Activated CD4-positive, alpha-beta memory T cell treated with anti-CD3 and anti-CD28 coated beads for 36 hours (primary cell): ENCODE data around the gene RSBN1. TPM values are rescaled to one million over a fixed set of nuclear protein-coding genes. Genes with fewer than 3 reads are reported as not detected.

Source experiments
- CTCF ChIA-PET: fragments of 350-600 bp; sonication (Branson Sonifier 250); formaldehyde crosslinking; loops from one replicate; lab custom pipeline; 2021; ENCODE audit warnings: antibody characterized with exemption, inconsistent platforms; lab: Charles Lee
- POLR2A ChIA-PET: fragments of 350-600 bp; sonication (Branson Sonifier 250); formaldehyde crosslinking; loops from one replicate; lab custom pipeline; 2021; ENCODE audit warnings: antibody characterized with exemption; lab: Charles Lee
- DNase-seq: peaks from one replicate; pipeline ENCODE4 v3.0.0-alpha.2; 2020
- H3K27ac Mint-ChIP-seq: one replicate; pipeline ENCODE4 v1.8.0; 2021; ENCODE audit warnings: mixed read lengths
- H3K27me3 Mint-ChIP-seq: one replicate; pipeline ENCODE4 v1.8.0; 2021; ENCODE audit warnings: mixed read lengths
- H3K36me3 Mint-ChIP-seq: one replicate; pipeline ENCODE4 v1.8.0; 2021; ENCODE audit warnings: mixed read lengths
- H3K4me1 Mint-ChIP-seq: one replicate; pipeline ENCODE4 v1.8.0; 2021; ENCODE audit warnings: low read depth, mixed read lengths
- H3K4me3 Mint-ChIP-seq: one replicate; pipeline ENCODE4 v1.8.0; 2021; ENCODE audit warnings: mild to moderate bottlenecking, mixed read lengths
- H3K9me3 Mint-ChIP-seq: one replicate; pipeline ENCODE4 v1.8.0; 2021; ENCODE audit warnings: mixed read lengths
- intact Hi-C: fragments of 100-400 bp; cut with micrococcal nuclease; formaldehyde crosslinking; loops from one replicate; pipeline ENCODE4 v1.15.1; 2023
- total RNA-seq, 2 experiments: library from RNA; stranded (reverse); gene quantifications; one replicate each; pipeline ENCODE4 v1.2.3, GENCODE V29; 2021

RSBN1 gene
- total RNA-seq, 2 experiments from 2014 or later = 17.5 to 18.5 TPM

GRCh38 chr1:113770031-113770430 lies 42.2 kb downstream of the RSBN1 start:
- DNase-seq = no peak
- intact Hi-C loops = no loop called here
- Mint-ChIP-seq H3K36me3 (peaks cover 22% of the 10 kb centered on the region), H3K27ac (no peak overlapping the region), H3K4me1 (peaks cover 43% of the 10 kb centered on the region), H3K9me3 (no peaks in the 10 kb centered on the region), H3K27me3 (no peaks in the 10 kb centered on the region), H3K4me3 (no peak overlapping the region)
- POLR2A ChIA-PET = interaction anchor here (0.9 to 1.1 kb wide), 2 partner anchors 12 to 14 kb away, joined by 4 to 5 read pairs; no protein-coding TSS in a partner anchor
- CTCF ChIA-PET = no interaction called here

- DNase-seq = no peak
- H3K36me3 Mint-ChIP-seq = peaks cover 24% of the 10 kb centered on the region
- CTCF ChIA-PET = no interaction called here
- H3K27ac Mint-ChIP-seq = no peak overlapping the region
- POLR2A ChIA-PET = interaction anchor here (0.9 to 1.1 kb wide), 2 partner anchors 11 to 15 kb away, joined by 4 to 5 read pairs; no protein-coding TSS in a partner anchor
- H3K27me3 Mint-ChIP-seq = no peaks in the 10 kb centered on the region
- peaks cover 47% of the 10 kb centered on the region for H3K4me1 Mint-ChIP-seq
- H3K4me3 Mint-ChIP-seq = no peak overlapping the region
- intact Hi-C loops = no loop called here
- H3K9me3 Mint-ChIP-seq = no peaks in the 10 kb centered on the region
These were observed 42.7 kb downstream of the RSBN1 start for GRCh38 chr1:113769601-113769970.

GRCh38 chr1:113768916-113769600 lies 43.2 kb downstream of the RSBN1 start:
- CTCF ChIA-PET = no interaction called here
- no peak for DNase-seq
- Mint-ChIP-seq H3K9me3 (no peaks in the 10 kb centered on the region), H3K4me3 (no peak overlapping the region), H3K27me3 (no peaks in the 10 kb centered on the region), H3K27ac (no peak overlapping the region), H3K4me1 (peaks cover 47% of the 10 kb centered on the region), H3K36me3 (peaks cover 24% of the 10 kb centered on the region)
- intact Hi-C loops = no loop called here
- POLR2A ChIA-PET = interaction anchor here (0.9 to 1.1 kb wide), 2 partner anchors 11 to 15 kb away, joined by 4 to 5 read pairs; no protein-coding TSS in a partner anchor

GRCh38 chr1:113765306-113766230 lies 46.7 kb downstream of the RSBN1 start:
- ChIA-PET CTCF (no interaction called here), POLR2A (no interaction called here)
- Mint-ChIP-seq H3K9me3 (no peaks in the 10 kb centered on the region), H3K4me3 (no peak overlapping the region), H3K4me1 (peaks cover 40% of the 10 kb centered on the region), H3K27ac (peak overlapping the region; percentile 32), H3K27me3 (no peaks in the 10 kb centered on the region), H3K36me3 (peaks cover 22% of the 10 kb centered on the region)
- no peak for DNase-seq
- intact Hi-C loops = no loop called here

- ChIA-PET POLR2A (no interaction called here), CTCF (interaction anchor here (0.7 kb wide), 1 partner anchor 18 kb away, joined by 3 read pairs; no protein-coding TSS in a partner anchor)
- no peaks in the 10 kb centered on the region for H3K9me3 Mint-ChIP-seq
- no peak for DNase-seq
- H3K4me1 Mint-ChIP-seq = peaks cover 31% of the 10 kb centered on the region
- intact Hi-C loops = no loop called here
- H3K27me3 Mint-ChIP-seq = no peaks in the 10 kb centered on the region
- H3K4me3 Mint-ChIP-seq = no peak overlapping the region
- H3K36me3 Mint-ChIP-seq = peaks cover 16% of the 10 kb centered on the region
- no peak overlapping the region for H3K27ac Mint-ChIP-seq
These were observed 48.6 kb downstream of the RSBN1 start for GRCh38 chr1:113763661-113764060.

GRCh38 chr1:113761937-113762336 lies 50.3 kb downstream of the RSBN1 start:
- no peak for DNase-seq
- Mint-ChIP-seq H3K27ac (no peak overlapping the region), H3K36me3 (peaks cover 12% of the 10 kb centered on the region), H3K27me3 (no peaks in the 10 kb centered on the region), H3K4me1 (peaks cover 33% of the 10 kb centered on the region), H3K4me3 (no peak overlapping the region), H3K9me3 (no peaks in the 10 kb centered on the region)
- CTCF ChIA-PET = interaction anchor here (0.6 to 0.7 kb wide), 3 partner anchors 20 to 644 kb away, joined by 3 read pairs; no protein-coding TSS in a partner anchor
- intact Hi-C loops = no loop called here
- POLR2A ChIA-PET = interaction anchor here (0.7 kb wide), 1 partner anchor 981 kb away, joined by 3 read pairs; no protein-coding TSS in a partner anchor

GRCh38 chr1:113760102-113761080 lies 51.9 kb downstream of the RSBN1 start:
- no peak for DNase-seq
- intact Hi-C loops = loop anchor here (1.0 kb wide), 1 partner anchor 24 kb away; no protein-coding TSS in a partner anchor
- no peaks in the 10 kb centered on the region for H3K27me3 Mint-ChIP-seq
- ChIA-PET POLR2A (interaction anchor here (0.8 to 2.6 kb wide), 9 partner anchors 21 to 371 kb away, joined by 3 to 14 read pairs (median 4); partner anchors contain the start of genes AP4B1, MAGI3 and RSBN1), CTCF (interaction anchor here (0.5 to 3.1 kb wide), 6 partner anchors 41 to 1946 kb away, joined by 3 to 14 read pairs (median 4); partner anchors contain the start of genes AP4B1, DCLRE1B, LRIG2 and RSBN1)
- H3K27ac Mint-ChIP-seq = peak overlapping the region; percentile 99
- H3K36me3 Mint-ChIP-seq = peaks cover 12% of the 10 kb centered on the region
- no peaks in the 10 kb centered on the region for H3K9me3 Mint-ChIP-seq
- H3K4me3 Mint-ChIP-seq = peak overlapping the region; percentile 87
- H3K4me1 Mint-ChIP-seq = peaks cover 31% of the 10 kb centered on the region

- H3K4me3 Mint-ChIP-seq = peak within 1 kb of the TSS; percentile 87
- no peaks in the 10 kb centered on the region for H3K9me3 Mint-ChIP-seq
- ChIA-PET CTCF (interaction anchor here (0.5 to 3.1 kb wide), 7 partner anchors 23 to 1947 kb away, joined by 3 to 14 read pairs (median 4); partner anchors contain the start of genes AP4B1, DCLRE1B, LRIG2 and RSBN1), POLR2A (interaction anchor here (0.8 to 2.6 kb wide), 12 partner anchors 8 to 370 kb away, joined by 3 to 14 read pairs (median 4); partner anchors contain the start of genes AP4B1, MAGI3 and RSBN1)
- peaks cover 9% of the 10 kb centered on the region for H3K36me3 Mint-ChIP-seq
- intact Hi-C loops = loop anchor here (1.0 to 10.0 kb wide), 5 partner anchors 25 to 687 kb away; partner anchors contain the start of genes LRIG2, MAGI3 and RSBN1
- H3K27me3 Mint-ChIP-seq = no peaks in the 10 kb centered on the region
- peak; percentile 76 for DNase-seq
- H3K27ac Mint-ChIP-seq = peak within 1 kb of the TSS; percentile 99
- peaks cover 26% of the 10 kb centered on the region for H3K4me1 Mint-ChIP-seq
These were observed 52.8 kb downstream of the RSBN1 start, which contains the start of gene PHTF1 for GRCh38 chr1:113759333-113760101. PHTF1 (minus strand) TSS chr1:113759486; CDS start chr1:113758703, 783 bp downstream.

GRCh38 chr1:113758631-113759332 lies 53.5 kb downstream of the RSBN1 start:
- H3K4me1 Mint-ChIP-seq = peaks cover 26% of the 10 kb centered on the region
- ChIA-PET CTCF (interaction anchor here (0.6 to 3.1 kb wide), 6 partner anchors 23 to 689 kb away, joined by 3 to 14 read pairs (median 4); partner anchors contain the start of genes AP4B1, DCLRE1B and RSBN1), POLR2A (interaction anchor here (0.8 to 2.6 kb wide), 12 partner anchors 9 to 369 kb away, joined by 3 to 14 read pairs (median 4); partner anchors contain the start of genes AP4B1, MAGI3 and RSBN1)
- no peaks in the 10 kb centered on the region for H3K27me3 Mint-ChIP-seq
- peaks cover 9% of the 10 kb centered on the region for H3K36me3 Mint-ChIP-seq
- H3K4me3 Mint-ChIP-seq = peak overlapping the region; percentile 87
- intact Hi-C loops = loop anchor here (1.0 to 10.0 kb wide), 4 partner anchors 54 to 686 kb away; partner anchors contain the start of genes LRIG2, MAGI3 and RSBN1
- no peaks in the 10 kb centered on the region for H3K9me3 Mint-ChIP-seq
- DNase-seq = peak; percentile 73
- H3K27ac Mint-ChIP-seq = peak overlapping the region; percentile 99
